GM19467 (cell line): ENCODE data around the gene P2RY11.

Experiments used
- ATAC-seq: cut with Tn5 transposase; IDR thresholded peaks from one replicate; pipeline ENCODE4 v1.9.1; 2021; ENCODE audit warnings: mild to moderate bottlenecking, moderate library complexity; ENCODE audit not compliant: unreplicated experiment

The P2RY11 gene

GRCh38 chr19:10137751-10138682, 26.5 kb downstream of the P2RY11 start:
- ATAC-seq, result no peak

DNA sequence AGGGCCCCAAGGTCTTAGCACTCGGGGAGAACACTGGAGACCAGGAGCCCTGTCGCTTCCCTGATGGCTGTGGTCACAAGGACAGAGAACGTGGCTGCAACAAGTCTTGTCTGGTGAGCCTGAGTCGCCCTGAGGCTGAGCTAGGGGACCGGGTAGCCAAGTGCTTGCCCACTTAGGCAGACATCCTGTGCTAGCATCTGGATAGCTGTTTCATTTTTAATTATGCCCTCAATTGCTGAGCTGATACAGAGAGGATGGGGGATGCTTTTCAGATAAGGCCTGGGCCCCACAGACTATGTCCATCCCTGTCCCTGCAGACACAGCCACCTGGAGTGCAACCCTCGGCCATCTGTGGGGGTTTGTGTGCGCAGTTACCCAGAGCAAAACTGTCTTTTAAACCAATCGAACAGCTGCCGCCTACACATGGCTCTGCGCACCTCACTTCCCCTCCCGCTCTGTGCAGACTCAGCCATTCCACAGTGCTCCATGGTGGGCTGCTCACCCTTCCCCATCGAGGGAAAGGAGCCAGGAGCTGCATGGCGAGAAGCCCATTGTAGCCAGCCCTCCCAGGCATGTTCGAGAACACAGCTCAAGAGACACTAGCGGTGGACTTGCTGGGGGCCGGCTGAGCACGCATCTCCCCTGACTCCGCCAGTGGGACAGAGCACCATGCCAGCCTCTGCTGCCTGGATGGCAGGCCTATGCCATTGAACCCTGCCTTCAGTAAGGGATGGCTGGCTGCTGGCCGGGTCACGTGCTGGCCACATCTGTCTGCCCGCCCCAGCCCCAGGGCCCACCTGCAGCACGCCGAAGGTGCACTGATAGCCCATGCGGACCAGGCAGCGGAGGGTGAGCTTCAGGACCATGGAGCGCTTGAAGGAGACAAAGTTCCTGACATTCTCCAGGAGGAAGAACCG, 27.6 kb downstream of the P2RY11 start:
- ATAC-seq, result no peak

DNA sequence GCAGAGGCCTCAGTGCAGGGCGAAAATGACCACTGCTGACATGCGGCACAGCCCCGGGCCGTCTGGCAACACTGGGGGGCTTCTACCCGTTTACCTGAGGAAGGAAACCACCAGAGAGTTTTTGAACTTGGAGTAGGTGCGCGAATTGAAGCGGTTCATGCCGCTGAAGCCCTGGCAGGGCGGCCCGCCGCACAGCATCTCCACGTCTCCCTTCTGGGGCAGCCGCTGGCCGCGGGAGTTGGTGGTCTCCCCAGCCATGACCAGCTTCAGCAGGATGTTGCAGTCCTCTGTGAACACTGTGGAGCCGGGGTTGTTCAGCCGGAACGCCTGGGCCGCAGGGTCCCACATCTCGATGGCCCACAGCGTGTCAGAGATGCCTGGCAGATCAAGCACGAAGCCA, 28.5 kb downstream of the P2RY11 start:
- ATAC-seq, result no peak

- ATAC-seq, result no peak
Measured at GRCh38 chr19:10141479-10141878, 30.0 kb downstream of the P2RY11 start.

DNA sequence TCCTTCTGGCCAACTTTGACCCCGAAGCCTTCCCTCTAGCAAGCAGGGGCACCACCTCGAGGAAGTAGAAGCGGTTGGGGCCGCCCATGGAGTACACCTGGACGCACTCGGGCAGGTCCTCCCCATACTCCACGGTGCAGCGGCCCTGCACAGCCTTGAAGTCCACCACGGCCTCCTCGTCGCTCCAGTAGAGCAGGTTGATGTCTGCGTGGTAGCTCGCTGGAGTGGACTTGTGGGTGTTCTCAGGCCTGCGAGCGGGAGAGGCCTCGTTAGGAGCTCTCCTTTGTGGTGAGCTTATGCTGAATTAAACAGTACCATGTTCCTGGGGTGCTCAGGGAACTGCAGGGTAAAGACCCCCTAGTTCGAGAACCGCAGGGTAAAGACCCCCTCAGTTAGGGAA, 30.5 kb downstream of the P2RY11 start:
- ATAC-seq, result no peak

DNA sequence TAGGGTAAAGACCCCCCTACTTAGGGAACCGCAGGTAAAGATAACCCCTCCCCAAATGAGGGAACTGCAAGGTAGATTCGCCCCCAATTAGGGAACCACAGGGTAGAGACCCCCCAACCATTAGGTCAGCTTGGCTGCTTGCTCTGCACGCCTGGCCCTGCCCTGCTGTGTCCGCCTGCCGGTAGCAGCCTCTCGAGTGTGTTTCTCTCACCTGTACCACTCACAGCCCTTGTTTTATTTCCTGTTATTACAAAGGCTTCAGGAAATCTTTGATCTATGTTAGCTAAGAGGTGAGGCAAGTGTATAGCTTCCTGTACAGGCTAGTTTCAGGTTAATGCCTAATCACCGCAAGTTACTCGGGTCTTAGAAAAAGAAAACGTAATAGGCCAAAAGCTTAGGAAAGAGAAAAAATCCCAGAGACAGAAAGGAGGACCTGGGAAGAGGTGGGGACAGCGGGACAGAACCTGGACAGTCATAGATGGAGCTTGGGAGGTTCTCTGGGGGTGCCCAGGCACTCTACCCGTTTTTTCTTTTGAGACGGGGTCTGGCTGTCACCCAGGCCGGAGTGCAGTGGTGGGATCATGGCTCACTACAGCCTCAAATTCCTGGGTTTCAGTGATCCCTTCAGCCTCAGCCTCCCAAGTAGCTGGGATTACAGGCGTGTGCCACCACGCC, 31.3 kb downstream of the P2RY11 start:
- no peak for ATAC-seq

DNA sequence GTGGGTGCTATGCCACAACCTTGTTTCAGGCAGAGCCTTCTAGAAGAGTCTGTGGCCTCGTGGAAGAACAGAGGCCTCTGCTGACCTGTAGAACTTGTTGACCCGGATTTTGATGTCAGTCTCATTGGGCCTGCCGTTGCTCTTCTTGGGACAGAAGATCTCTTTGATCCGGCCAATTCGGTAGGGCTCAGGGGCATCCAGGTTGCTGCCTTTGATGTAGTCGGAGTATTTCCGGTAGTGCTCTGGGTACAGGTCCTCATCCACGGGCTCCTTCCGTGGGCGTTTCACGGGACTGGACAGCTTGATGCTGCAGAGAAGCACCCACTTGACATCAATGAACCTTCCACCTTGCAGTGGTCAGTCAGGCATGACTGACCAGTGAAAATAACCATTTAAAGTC, 32.2 kb downstream of the P2RY11 start:
- no peak for ATAC-seq

DNA sequence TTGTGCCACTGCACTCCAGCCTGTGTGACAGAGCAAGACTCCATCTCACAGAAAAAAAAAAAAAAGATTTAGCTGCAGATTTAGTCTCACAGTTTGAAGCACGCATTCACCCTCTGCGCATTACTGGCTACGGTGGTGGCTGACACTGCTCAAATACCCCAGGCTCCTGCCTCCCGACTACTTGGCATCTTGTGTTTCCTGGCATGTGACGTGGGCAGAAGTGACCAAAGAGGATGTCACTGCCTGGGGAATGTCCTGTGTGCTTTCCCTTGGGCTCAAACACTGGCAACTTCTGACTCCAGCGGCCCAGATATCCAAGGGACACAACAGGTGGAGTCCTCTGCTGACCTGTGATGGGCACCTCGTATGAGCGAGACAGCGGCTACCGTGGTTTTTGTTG, 32.9 kb downstream of the P2RY11 start:
- no peak for ATAC-seq

DNA sequence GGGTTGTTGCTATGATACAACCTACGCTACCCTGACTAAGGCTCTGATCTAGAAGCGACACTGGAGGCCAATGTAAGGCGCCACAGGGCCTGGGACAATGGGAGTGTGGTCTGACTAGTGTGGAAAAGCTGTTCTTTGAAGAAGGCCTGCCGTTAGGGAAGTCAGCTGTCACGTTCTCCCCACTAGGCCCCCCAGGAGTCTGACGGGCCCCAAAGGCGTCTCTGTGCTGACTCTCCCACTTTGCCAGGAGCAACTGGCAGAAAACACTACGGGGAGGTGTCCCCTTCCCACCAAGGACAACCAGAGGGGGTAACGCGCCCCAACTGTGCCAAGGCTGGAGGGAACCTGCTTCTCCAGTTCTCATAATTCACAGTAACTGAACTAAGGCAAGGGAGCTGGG, 33.5 kb downstream of the P2RY11 start:
- ATAC-seq, result no peak

DNA sequence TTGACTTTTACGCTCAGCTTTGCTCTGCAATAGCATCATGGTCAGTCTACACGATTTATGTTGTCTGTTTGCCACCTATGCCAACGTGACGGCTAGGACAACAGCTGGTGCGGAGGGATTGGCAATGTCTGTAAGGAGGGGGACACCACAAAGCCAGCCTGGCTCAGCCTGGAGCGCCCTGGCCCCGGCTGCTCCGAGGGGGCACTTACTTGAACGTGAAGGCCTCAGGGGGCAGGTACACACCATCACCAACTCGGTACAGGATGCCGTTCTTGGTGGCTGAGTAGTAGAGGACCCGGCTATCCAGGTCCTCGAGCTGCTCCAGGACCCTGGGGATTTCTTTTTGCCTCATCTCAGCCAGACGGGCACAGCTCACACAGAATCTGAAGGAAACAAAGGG, 34.6 kb downstream of the P2RY11 start:
- ATAC-seq, result no peak

DNA sequence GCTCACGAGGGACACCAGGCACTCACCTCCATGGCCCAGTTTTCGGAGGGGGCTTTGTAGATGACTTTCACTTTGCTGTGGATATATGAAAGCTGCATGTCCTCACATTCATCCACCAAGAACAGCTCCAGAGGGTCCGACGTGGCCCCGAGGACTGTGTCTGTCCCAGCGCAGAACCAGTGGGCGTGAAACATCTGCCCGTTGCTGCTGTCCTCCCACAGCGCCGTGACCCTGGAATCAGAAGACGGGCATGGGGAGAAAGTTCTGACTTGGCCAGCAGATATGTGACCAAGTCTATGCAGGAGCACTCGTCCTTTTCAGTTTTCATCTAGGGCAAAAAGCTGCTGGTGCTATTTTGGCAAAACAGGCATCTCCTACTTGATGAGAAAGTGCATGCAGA, 37.9 kb downstream of the P2RY11 start:
- ATAC-seq, result no peak

DNA sequence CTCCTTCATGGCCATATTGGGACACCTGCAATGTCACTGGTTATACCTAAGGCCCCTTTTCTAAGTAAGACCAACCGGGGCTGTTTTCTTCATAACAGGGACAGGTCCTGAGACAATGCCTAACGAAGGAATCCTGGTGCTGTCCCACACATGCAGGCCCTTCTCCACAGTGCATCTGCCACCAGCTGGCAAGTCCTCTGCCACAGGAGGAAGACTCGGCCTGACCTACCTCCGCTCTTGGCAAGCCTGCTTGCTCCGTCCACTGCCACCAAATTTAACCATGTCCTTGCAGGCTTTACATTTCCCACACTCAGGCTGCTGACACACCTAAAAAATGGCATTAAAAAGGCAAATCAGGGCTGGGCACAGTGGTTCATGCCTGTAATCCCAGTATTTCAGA, 40.0 kb downstream of the P2RY11 start:
- no peak for ATAC-seq

- no peak for ATAC-seq
Measured at GRCh38 chr19:10152100-10152499, 40.6 kb downstream of the P2RY11 start.

GRCh38 chr19:10155839-10156238, 44.3 kb downstream of the P2RY11 start:
- ATAC-seq, result no peak

GRCh38 chr19:10158071-10158470, 46.6 kb downstream of the P2RY11 start:
- ATAC-seq, result no peak

DNA sequence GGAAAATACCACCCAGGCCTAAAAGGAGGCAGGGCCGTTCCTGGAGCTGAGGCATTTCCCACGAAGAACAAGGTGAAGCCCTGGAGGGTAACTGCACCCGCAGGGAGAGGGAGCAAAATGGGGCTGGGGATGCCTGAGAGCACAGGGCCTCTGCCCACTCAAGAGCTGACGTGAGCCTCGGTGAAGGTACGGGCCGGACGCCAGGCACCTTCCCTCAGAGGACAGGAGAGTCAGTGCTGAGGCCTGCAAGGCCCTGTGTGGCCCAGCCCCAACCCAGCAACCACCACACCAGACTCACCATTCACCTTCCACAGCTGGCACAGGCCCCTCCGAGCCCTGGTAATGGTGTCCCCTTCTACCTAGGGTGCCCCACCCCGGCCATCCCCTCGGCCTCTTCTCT, 47.0 kb downstream of the P2RY11 start:
- no peak for ATAC-seq

GRCh38 chr19:10159610-10160009, 48.1 kb downstream of the P2RY11 start:
- no peak for ATAC-seq

- ATAC-seq, result no peak
Measured at GRCh38 chr19:10163536-10163935, 52.0 kb downstream of the P2RY11 start.
